GM12873 (cell line): ENCODE results near the gene NTM.

Source experiments
- CTCF ChIP-seq: IDR thresholded peaks from 2 replicates; pipeline ENCODE4 v1.5.1; 2012; ENCODE audit warnings: low read depth, mild to moderate bottlenecking, moderate library complexity, low read length, control low read depth; ENCODE audit not compliant: insufficient read depth; ENCODE audit errors: missing control alignments

The NTM gene

GRCh38 chr11:131656179-131656838, 285.9 kb downstream of the NTM start:
- TF ChIP-seq CTCF = no peak

- no peak for TF ChIP-seq CTCF
Measured at GRCh38 chr11:131656839-131657211, 286.4 kb downstream of the NTM start.

GRCh38 chr11:131658414-131658813, 288.0 kb downstream of the NTM start:
- no peak for TF ChIP-seq CTCF

- TF ChIP-seq CTCF = no peak
Measured at GRCh38 chr11:131658952-131659351, 288.5 kb downstream of the NTM start.

- TF ChIP-seq CTCF = no peak
Measured at GRCh38 chr11:131659931-131660330, 289.5 kb downstream of the NTM start.

- TF ChIP-seq CTCF = no peak
Measured at GRCh38 chr11:131661132-131661531, 290.7 kb downstream of the NTM start.

- TF ChIP-seq CTCF = no peak
Measured at GRCh38 chr11:131662317-131662972, 292.0 kb downstream of the NTM start.
